OCI-LY7 (cell line): ENCODE measurements around the gene CYP24A1.

ENCODE experiments used
- EZH2phosphoT487 ChIP-seq: fragments of 200-600 bp; sonication (generic); IDR thresholded peaks from 2 replicates; pipeline ENCODE4 v1.6.1; 2018; ENCODE audit warnings: low read depth, borderline replicate concordance, mild to moderate bottlenecking, mixed run types, antibody characterized with exemption, low read length, moderate library complexity, mixed read lengths
- TF ChIP-seq, protein P1 (sequence below): fragments of 200-600 bp; sonication (generic); conservative IDR thresholded peaks from 2 replicates; pipeline ENCODE4 v1.5.1; 2014; ENCODE audit warnings: mild to moderate bottlenecking, antibody characterized with exemption, low read length, moderate library complexity, mixed read lengths

DNA sequence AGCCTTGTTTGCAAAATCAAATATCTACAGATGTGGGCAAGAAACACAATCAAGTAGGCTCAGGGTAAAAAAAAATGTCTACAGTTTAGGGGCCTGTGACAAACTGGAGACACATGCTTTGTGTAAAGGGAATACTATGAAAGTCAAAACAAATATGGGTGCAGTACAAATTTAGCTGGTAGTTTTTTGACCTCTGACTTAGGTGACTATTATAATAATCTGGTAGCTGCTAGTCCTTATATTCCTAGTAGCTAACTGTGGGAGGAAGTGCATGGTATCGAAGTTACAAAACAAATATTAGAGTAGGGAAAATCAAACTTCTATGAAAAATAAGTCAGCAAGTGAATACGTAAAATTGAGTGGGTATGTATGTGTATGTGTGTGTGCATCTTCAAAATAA is 35.4 kb downstream of the CYP24A1 start:
- TF ChIP-seq, protein P1, sequence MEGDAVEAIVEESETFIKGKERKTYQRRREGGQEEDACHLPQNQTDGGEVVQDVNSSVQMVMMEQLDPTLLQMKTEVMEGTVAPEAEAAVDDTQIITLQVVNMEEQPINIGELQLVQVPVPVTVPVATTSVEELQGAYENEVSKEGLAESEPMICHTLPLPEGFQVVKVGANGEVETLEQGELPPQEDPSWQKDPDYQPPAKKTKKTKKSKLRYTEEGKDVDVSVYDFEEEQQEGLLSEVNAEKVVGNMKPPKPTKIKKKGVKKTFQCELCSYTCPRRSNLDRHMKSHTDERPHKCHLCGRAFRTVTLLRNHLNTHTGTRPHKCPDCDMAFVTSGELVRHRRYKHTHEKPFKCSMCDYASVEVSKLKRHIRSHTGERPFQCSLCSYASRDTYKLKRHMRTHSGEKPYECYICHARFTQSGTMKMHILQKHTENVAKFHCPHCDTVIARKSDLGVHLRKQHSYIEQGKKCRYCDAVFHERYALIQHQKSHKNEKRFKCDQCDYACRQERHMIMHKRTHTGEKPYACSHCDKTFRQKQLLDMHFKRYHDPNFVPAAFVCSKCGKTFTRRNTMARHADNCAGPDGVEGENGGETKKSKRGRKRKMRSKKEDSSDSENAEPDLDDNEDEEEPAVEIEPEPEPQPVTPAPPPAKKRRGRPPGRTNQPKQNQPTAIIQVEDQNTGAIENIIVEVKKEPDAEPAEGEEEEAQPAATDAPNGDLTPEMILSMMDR = no peak
- no peak for TF ChIP-seq EZH2phosphoT487
